ENCODE measurements around the gene TNFAIP8. TPM values are rescaled to one million over a fixed set of nuclear protein-coding genes. Genes with fewer than 3 reads are reported as not detected.
A peak's percentile ranks its signal among the peaks of the same experiment; 100 is the strongest.

TNFAIP8 gene
- total and polyA plus RNA-seq, 9 of the 15 experiments (the other 6 are each of a cell fraction or from before 2014, with no cell fraction given), result 29.9 to 52.2 (median 44.8) TPM

- no TSS peak for BruUV-seq (replicated peaks)
- Histone ChIP-seq H3K27me3 (ENCODE audit: control insufficient read depth in 2 of 2, insufficient read depth in 2 of 2, low read length in 2 of 2) (no peaks in the 10 kb centered on the region), H4K20me1 (replicated peaks; ENCODE audit: control insufficient read depth, insufficient read depth, low read length) (no peaks in the 10 kb centered on the region), H3K4me3 (no peak overlapping the region), H3K36me3 (ENCODE audit: control insufficient read depth, insufficient read depth, low read length) (no peaks in the 10 kb centered on the region), H3K4me1 (replicated peaks in 1 of 2; ENCODE audit: control insufficient read depth in 2 of 2, insufficient read depth in 2 of 2, low read length in 2 of 2) (peaks cover 0 to 36% of the 10 kb centered on the region in 2 experiments; a peak in 3 of 5 replicates), H3K79me2 (ENCODE audit: control insufficient read depth, insufficient read depth, low read length) (no peaks in the 10 kb centered on the region), H3K27ac (ENCODE audit: extremely low read depth, low read depth, low read length) (no peak overlapping the region), H3K9me3 (replicated peaks; ENCODE audit: control insufficient read depth, insufficient read depth, low read depth, low read length) (no peaks in the 10 kb centered on the region), H3K4me2 (ENCODE audit: insufficient read depth, low read length) (no peak overlapping the region), H3K9ac (ENCODE audit: insufficient read depth in 1 of 2, low read depth in 2 of 2, low read length in 2 of 2) (no peak overlapping the region), H3K9me1 (ENCODE audit: control insufficient read depth, insufficient read depth, low read length) (no peaks in the 10 kb centered on the region), H2AFZ (ENCODE audit: low read depth, low read length) (no peak overlapping the region)
- peak; percentile 43 for ATAC-seq
- WGBS (ENCODE audit: insufficient coverage, low coverage, missing lambda C conversion rate), result 52% methylated on average over 2 of the region's 2 CpGs
- DNase-seq (ENCODE audit: extremely low read depth in 1 of 4, low spot score in 3 of 4), result peak in 2 of 4 experiments; percentile 22 to 53
- intact Hi-C loops (cut with micrococcal nuclease) (no loop called here), in situ Hi-C loops (cut with MboI) (no loop called here)
- ChIA-PET POLR2A (interaction anchor here (1.0 to 1.3 kb wide), 2 partner anchors 11 to 34 kb away, joined by 3 to 4 read pairs; no protein-coding TSS in a partner anchor), CTCF (ENCODE audit: low intra/inter-chr PET ratio) (no interaction called here)
- no peak for FAIRE-seq
- TF ChIP-seq, protein P1, sequence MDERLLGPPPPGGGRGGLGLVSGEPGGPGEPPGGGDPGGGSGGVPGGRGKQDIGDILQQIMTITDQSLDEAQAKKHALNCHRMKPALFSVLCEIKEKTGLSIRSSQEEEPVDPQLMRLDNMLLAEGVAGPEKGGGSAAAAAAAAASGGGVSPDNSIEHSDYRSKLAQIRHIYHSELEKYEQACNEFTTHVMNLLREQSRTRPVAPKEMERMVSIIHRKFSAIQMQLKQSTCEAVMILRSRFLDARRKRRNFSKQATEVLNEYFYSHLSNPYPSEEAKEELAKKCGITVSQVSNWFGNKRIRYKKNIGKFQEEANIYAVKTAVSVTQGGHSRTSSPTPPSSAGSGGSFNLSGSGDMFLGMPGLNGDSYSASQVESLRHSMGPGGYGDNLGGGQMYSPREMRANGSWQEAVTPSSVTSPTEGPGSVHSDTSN (CRISPR knock-in tag; IDR thresholded peaks at IDR 0.05; ENCODE audit: low read depth), result no peak
- TF ChIP-seq, protein P1 (tag; conservative IDR thresholded peaks at IDR 0.05; ENCODE audit: low read depth), result peak; percentile 79
- TF ChIP-seq ZEB2 (IDR thresholded peaks at IDR 0.05), result peak; percentile 56; the same call in 1 of the 2 replicates
- TF ChIP-seq ZNF316 (IDR thresholded peaks at IDR 0.05), result peak; percentile 20; the same call in 1 of the 2 replicates
- TF ChIP-seq HMGXB4 (CRISPR knock-in tag; IDR thresholded peaks at IDR 0.05), result no peak
- no peak for TF ChIP-seq FUS (optimal IDR thresholded peaks at IDR 0.05; ENCODE audit: low read depth, low read length)
- no peak for TF ChIP-seq COPS2 (conservative IDR thresholded peaks at IDR 0.05)
- TF ChIP-seq CBFA2T3 (IDR thresholded peaks at IDR 0.05), result peak; percentile 45; the same call in 1 of the 2 replicates
- TF ChIP-seq CBFB (CRISPR knock-in tag; IDR thresholded peaks at IDR 0.05), result no peak
- TF ChIP-seq WHSC1 (IDR thresholded peaks at IDR 0.05; ENCODE audit: low read length), result no peak
- peak; percentile 75; the same call in 1 of the 2 replicates for TF ChIP-seq ZNF263 (CRISPR knock-in tag; IDR thresholded peaks at IDR 0.05; ENCODE audit: borderline replicate concordance)
- TF ChIP-seq BHLHE40 (IDR thresholded peaks at IDR 0.05; ENCODE audit: low read length), result 0 out of 2 replicates have a peak, but pooled peaks have one; percentile 22
- 0 out of 2 replicates have a peak, but pooled peaks have one; percentile 11 for TF ChIP-seq CXXC5 (CRISPR knock-in tag; IDR thresholded peaks at IDR 0.05)
- peak; percentile 98 for TF ChIP-seq MEIS2 (IDR thresholded peaks at IDR 0.05; ENCODE audit: partially characterized antibody)
- TF ChIP-seq JUND (IDR thresholded peaks at IDR 0.05; ENCODE audit: borderline replicate concordance, low read depth, low read length), result peak; percentile 26; the same call in 1 of the 2 replicates
- TF ChIP-seq JUND (tag; IDR thresholded peaks at IDR 0.05; ENCODE audit: borderline replicate concordance, low read depth, low read length), result 0 out of 3 replicates have a peak, but pooled peaks have one; percentile 9
- TF ChIP-seq, protein P2, sequence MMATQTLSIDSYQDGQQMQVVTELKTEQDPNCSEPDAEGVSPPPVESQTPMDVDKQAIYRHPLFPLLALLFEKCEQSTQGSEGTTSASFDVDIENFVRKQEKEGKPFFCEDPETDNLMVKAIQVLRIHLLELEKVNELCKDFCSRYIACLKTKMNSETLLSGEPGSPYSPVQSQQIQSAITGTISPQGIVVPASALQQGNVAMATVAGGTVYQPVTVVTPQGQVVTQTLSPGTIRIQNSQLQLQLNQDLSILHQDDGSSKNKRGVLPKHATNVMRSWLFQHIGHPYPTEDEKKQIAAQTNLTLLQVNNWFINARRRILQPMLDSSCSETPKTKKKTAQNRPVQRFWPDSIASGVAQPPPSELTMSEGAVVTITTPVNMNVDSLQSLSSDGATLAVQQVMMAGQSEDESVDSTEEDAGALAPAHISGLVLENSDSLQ (IDR thresholded peaks at IDR 0.05), result peak; percentile 92
- TF ChIP-seq MTA3 (IDR thresholded peaks at IDR 0.05; ENCODE audit: borderline replicate concordance), result no peak
- peak; percentile 63; the same call in 1 of the 2 replicates for TF ChIP-seq SOX6 (IDR thresholded peaks at IDR 0.05)
- TF ChIP-seq ARID1B (IDR thresholded peaks at IDR 0.05), result peak; percentile 36; the same call in 1 of the 2 replicates
These were observed 44.4 kb downstream of the TNFAIP8 start for GRCh38 chr5:119400245-119400644.
